GM08714 (cell line): ENCODE measurements around the gene POMGNT2.
"Not testable (repeated sequence)": the region's sequence is repeated elsewhere in the genome, so short reads cannot be mapped to it uniquely, and the experiment has no call there.

Experiments used
- H3K4me3 ChIP-seq: fragments of 200-500 bp; sonication (Bioruptor generic); 2 replicates; pipeline ENCODE4 v1.5.1; 2014; ENCODE audit warnings: mild to moderate bottlenecking, low read length, inconsistent platforms
- ZNF274 ChIP-seq: IDR thresholded peaks from 2 replicates; pipeline ENCODE4 v1.6.1; 2012; ENCODE audit warnings: mild to moderate bottlenecking, low read depth, low read length

Gene POMGNT2

DNA sequence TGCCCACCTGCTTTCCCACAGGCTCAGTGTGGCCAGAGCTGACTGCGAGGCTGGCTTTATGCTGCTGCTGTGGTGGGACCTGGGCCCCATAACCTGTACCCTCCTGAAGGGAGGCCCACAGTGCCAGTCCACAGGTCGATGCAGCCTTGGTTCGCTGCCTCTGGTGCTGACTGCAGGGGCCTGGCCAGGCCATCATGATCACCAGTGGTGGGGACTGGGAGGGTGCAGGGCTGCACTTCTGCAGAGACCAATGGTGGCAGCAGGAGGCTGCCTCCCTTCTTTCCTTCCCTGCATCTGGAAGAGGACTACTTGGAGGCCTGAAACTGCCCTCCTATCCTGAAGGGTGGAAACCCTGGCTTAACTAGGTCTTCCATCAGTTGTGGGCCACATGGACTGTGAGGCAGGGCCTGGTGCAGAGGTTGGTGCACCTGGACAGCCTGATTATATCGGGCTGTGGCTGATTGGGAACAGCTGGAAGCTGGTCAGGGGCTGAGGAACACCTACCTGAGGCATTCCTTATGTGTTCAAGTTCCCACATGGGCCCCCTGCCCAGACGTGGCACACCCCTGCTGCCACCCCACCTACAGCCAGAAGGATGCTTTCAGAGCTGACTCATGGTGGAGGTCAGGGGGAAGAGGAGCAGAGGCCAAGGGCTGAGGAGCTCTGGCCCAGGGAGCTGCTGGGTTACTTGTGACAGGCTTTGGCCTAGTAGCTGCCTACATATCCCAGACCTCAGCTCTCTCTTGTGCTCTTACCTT is 29.8 kb downstream of the POMGNT2 start:
- no peak overlapping the region for H3K4me3 ChIP-seq
- TF ChIP-seq ZNF274: no peak

DNA sequence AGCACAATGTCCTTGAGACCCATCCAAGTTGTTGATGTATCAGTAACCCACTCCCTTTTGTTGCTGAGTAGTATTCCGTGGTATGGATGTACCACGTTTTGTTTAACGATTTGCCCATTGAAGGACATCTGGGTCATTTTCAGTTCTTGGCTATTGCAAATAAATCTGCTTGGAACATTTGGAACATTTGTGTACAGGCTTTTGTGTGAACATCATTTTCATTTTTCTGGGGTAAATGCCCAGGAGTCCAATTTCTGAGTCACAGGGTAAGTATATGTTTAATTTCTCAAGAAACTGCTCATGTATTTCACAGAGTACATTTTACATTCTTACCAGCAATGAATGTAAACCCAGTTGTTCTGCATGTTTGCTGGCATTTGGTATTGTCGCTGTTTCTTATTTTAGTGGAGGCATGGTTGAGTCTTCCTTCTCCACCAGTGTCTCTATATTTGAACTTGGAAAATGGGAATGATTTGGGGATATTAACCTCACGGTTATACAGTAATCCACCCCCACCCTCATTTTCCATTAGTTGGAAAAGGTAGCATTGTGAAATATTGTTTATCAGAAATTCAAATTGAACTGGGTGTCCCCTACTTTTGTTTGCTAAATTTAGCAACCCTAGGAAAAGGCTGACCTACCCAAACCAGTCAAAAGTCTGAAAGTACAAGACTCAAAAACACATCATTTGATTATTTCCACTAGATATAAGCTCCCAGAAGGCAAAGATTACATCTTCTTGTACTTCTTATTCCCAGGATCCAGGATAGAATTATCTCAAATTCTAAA is 30.8 kb downstream of the POMGNT2 start:
- H3K4me3 ChIP-seq: no peak overlapping the region
- TF ChIP-seq ZNF274: no peak

DNA sequence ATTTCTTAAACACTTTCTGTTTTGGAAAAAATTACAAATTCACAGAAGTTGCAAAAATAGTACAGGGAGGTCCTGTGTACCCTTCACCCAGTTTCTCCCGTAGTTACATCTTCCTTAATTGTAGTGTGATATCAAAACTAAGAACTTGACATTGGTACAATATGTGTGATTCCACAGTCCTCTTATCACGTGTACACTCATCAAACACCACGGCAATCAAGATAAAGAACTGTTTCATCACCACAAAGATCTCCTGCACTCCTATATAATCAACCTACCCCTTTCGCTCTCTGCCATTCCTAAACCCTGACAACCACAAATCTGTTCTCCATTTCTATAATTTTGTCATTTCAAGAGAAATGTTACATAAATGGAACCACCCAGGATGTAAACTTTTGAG is 31.4 kb downstream of the POMGNT2 start:
- no peak overlapping the region for H3K4me3 ChIP-seq
- no peak for TF ChIP-seq ZNF274

DNA sequence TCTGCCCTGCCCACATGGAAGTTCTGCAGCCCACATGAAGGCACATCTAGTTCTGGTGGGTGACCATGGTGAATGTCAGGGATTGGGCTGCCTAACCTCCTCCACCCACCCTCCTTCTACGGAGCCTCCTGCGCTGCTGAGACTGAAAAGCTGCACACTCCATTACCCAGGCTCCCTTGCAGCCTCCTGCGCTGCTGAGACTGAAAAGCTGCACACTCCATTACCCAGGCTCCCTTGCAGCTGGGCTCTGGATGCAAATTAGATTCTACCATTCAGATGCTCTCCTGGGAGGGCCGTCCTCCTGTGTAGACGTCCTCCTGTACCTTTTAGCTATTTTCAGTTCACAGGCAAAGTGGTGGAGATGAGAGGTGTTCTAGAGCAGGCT is 32.1 kb downstream of the POMGNT2 start:
- no peak for TF ChIP-seq ZNF274
- H3K4me3 ChIP-seq: no peak overlapping the region

DNA sequence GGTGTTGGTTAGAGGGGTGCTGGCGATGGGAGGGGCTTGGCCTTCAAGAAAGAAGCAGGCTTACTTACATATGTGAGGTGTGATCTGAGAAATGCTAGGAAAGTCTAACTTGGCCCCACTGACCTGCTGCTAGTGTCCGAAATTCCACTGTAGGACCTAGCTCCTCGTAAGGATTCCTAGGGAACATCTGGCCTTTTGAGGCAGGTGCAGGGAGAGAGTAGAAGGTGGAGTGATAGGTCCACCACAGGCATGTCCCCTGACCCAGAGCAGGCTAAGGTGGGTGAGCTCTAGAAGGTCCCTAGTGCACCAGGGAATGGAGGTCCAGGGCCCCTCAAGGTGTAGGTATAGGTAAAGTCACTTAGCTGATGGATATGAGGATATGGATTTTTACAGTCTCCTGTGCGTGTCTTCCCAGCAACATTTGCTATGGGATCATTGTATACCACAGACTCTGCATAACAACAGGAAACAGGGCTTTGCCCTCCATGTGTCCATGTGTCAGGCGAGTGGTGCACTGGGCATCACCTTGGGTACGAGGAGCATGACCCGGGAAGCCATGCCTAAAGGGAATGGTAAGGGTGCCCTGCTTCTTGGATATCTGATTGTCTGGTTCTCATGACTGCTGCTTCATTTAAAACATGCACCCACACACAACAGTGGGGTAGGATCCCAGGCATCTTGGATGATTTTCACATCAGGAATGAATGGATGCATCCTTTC is 32.6 kb downstream of the POMGNT2 start:
- H3K4me3 ChIP-seq: no peak overlapping the region
- no peak for TF ChIP-seq ZNF274

DNA sequence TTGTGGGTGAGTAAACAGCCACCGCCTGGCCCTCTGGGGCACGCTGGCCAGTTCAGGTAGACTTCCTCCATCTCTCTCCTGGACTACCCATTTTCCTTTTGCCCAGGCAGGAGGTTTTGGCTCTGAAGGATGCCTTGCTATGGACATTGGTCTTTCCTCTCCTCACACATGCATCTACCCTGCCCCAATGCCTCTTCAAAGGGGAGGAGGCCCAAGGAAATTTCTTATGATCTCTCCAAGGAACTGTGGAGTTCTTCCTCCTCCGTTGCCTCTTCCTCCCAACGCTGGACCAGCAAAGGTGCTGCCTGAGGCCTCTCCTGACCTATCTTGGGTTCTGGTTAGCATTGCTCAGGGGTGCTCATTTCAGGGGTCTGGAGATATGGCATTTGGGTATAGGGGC is 33.5 kb downstream of the POMGNT2 start:
- no peak for TF ChIP-seq ZNF274
- no peak overlapping the region for H3K4me3 ChIP-seq

DNA sequence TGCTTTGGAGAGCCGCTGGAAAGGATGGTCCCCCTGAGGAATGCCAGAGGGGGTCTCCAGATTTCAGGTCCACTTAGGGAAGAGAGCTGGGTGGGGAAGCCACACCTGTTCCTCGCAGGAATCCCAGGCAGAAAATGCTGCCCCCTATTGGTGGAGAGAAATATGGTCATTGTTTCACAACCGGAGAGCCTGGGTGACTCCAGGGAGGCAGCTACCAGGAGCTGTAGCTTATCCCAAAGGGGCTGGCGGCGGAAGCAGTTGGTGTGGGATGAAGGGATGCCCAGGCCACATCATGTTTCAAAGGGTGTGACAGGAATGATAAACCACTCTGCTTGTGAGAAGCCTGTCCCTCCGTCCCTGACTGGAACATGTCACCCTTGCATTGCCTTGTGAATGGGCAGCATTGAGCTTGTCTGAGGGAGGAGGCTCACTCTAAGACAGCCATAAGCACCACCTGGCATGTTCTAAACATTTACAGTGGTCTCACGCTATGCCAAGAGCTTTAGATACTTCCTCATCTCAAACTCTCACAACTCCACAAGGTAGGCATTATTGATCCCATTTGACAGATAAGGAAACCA is 34.5 kb downstream of the POMGNT2 start:
- H3K4me3 ChIP-seq: no peak overlapping the region
- no peak for TF ChIP-seq ZNF274

DNA sequence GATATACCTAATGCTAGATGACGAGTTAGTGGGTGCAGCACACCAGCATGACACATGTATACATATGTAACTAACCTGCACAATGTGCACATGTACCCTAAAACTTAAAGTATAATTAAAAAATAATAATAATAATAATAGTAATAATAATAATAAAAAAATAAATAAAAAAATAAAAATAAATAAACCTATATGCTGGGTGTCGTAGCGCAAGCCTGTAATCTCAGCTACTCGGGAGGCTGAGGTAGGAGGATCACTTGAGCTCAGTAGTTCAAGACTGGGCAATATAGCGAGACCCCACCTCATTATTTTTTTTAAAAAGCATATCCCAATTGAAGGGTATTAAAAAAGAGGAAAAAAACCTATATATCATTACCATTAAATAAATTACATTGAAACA is 35.2 kb downstream of the POMGNT2 start:
- H3K4me3 ChIP-seq: not testable (repeated sequence)

DNA sequence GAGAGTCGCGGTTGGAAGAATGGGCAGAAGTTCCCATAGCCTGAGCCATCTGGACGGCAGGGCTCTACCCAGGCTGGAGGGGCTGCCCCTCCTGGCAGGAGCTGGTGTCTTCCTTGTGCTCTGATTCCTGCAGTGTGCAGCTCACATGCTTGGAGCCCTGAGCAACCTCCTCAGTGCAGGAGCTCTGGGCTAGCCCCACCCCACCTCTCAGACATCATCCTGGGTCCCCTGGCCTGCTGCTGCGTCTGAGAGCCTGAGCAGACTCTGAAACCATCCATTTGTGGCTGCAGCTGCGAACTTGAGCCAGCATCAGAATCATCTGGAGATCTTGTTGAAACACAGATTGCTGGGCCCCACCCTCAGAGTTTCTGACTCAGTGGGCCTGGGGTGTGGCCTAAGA is 42.8 kb downstream of the POMGNT2 start:
- no peak overlapping the region for H3K4me3 ChIP-seq
- TF ChIP-seq ZNF274: no peak

DNA sequence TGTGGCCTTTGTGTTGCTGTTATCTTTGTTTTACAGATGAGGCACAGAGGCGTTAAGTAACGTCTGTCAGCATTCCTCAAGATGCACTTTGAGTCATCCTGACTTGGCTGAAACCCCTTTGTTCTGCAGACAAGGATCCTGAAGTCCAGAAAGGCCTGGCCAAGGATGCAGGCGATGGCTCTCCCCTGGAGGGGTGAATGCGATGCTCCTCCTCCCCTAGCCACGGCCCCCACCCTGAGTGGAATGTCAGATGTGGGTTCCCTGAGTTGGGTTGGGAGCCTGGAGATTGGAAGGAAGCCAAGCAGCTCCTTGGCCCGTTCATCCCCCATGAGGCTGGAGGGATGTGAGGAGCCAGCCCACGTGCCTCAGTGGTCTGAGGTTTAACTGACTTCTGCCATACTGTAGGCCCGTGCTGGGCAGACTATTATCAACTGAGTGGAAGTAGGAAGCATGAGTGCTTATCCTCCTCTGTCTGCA is 43.3 kb downstream of the POMGNT2 start:
- no peak for TF ChIP-seq ZNF274
- no peak overlapping the region for H3K4me3 ChIP-seq

DNA sequence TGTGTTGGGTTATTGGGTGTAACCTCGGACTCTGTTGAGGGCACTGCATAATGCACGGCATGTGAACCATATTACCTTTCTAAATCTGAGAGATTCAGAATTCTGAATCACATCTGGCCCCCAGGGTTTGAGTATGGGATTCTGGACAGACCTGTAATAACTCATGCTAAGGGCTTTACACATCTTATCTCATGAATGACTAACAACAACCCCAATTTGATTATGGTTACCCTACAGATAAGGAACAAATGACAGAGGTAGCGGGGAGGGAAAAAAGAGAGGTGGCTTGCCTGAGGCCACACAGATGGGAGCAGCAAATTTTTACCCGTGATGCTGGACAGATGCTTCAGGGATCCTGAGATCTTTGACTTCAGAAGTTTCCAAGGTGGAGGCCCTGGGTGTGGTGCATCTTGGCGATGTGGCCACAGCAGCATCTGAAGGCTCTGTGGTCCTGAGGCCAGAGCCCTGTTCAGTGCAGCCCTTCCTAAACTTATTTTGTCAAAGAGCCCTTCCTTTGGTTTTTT is 43.8 kb downstream of the POMGNT2 start:
- no peak overlapping the region for H3K4me3 ChIP-seq
- TF ChIP-seq ZNF274: no peak

DNA sequence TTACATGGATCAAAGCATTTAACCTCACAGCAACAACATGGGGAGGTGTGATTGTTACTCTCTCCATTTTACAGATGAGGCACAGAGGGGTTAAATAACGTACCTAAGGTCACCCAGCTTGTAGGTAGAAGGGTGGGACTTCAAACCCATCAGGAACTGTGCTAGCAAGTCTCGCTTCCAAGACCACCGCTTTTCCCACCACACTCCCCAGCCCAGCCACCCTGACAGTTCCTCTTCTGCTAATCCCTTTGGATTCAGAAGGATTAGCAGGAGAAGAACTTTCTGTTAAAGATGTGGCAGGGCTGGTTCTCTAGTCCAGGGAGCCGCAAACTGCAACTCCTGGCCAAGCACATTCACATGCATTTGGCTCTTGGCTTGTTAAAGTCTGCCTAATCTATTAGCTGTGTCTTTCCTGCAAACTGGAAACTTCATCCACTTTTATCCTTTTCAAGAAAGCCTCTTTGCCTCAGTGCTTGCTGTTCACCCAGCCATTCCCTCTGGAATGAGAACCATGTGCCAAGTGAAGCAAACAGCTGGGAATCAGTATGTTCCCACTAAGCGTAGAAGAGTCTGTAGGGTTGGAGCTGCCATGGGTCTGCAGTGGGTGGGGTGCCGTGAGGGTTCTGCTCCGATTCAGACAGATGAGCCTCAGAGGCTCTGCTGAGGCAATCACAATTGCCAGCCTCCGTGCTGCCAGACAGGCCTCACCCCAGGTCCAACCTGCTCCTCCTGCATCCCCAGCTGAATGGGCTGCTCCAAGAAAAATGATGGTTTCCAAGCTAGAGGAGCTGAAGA is 44.6 kb downstream of the POMGNT2 start:
- no peak overlapping the region for H3K4me3 ChIP-seq
- TF ChIP-seq ZNF274: no peak

DNA sequence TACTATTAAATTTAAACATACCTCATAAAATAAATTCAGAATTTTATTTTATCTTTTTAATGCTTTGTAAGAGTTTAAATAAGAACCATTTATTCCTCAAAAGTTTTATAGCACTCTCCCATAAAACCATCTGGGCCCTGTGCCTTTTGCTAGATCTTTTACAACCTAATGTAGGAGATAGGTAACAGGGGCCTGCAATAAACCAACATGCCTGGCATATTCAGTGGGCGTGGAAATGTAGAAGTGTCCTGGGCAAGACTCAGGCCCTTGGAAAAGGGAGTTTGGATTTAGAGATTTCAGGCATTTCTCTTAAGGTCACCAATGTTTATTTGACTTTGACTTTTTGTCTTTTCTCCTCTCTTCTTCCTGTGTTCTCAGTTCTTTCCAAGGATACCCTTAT is 46.4 kb downstream of the POMGNT2 start:
- no peak overlapping the region for H3K4me3 ChIP-seq
- no peak for TF ChIP-seq ZNF274
